ENCODE data around the gene VPS9D1. TPM values are rescaled to one million over a fixed set of nuclear protein-coding genes. Genes with fewer than 3 reads are reported as not detected.
A peak's percentile ranks its signal among the peaks of the same experiment; 100 is the strongest.

VPS9D1 gene
- total and polyA plus RNA-seq, 10 of the 15 experiments (the other 5 are each of a cell fraction or from before 2014, with no cell fraction given), result 0.65 to 4.2 (median 1.1) TPM

DNA sequence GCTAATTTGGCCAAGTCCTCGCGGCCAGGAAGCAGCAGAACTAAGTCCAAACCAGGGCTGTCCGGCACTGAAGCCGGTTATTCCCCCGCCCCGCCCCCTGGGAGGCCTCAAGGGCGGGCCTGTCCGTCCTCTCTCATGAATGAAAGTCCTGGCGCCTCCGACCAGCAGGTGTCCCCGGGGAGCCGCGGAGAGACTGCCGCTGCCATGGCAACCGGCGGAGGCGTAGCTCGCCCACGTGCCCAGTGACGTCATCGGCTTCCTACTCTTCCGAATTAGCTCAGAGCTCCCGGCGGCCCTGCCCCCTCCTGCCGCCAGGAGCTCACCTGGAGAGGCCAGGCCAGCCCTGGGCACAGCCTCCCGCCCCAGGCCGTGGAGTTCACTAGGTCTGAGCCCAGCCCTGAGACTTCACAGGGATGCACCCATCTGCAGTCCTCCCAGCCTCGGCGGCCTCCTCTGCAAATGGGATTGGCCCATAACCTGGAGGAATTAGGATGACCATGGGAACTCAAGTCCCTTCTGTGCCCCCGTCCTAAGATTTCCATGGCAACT is 20.5 kb downstream of the VPS9D1 start (continued):
- TF ChIP-seq ZBTB4 (CRISPR knock-in tag; IDR thresholded peaks at IDR 0.05) (peak; percentile 58; the same call in 1 of the 2 replicates), SRF (IDR thresholded peaks at IDR 0.05; ENCODE audit: low read depth in 2 of 2, low read length in 2 of 2) (peak in 1 of 2 experiments; percentile 29; a peak in 1 of 4 replicates), PKNOX1 (IDR thresholded peaks at IDR 0.05) (peak; percentile 82), FOXM1 (IDR thresholded peaks at IDR 0.05; ENCODE audit: low read depth, low read length) (no peak), CEBPB (IDR thresholded peaks at IDR 0.05; ENCODE audit: borderline replicate concordance in 1 of 2, low read depth in 2 of 2, low read length in 2 of 2) (no peak), ZNF687 (IDR thresholded peaks at IDR 0.05) (no peak), STAT1 (conservative IDR thresholded peaks at IDR 0.05) (0 out of 2 replicates have a peak, but pooled peaks have one; percentile 49), TBL1XR1 (IDR thresholded peaks at IDR 0.05; ENCODE audit: low read depth, low read length) (peak; percentile 51; the same call in 1 of the 2 replicates), ESRRA (IDR thresholded peaks at IDR 0.05; ENCODE audit: low read length) (peak; percentile 49; the same call in 1 of the 2 replicates), NFYB (IDR thresholded peaks at IDR 0.05; ENCODE audit: insufficient read depth, low read depth, low read length) (no peak), POLR2A (IDR thresholded peaks at IDR 0.05; ENCODE audit: low read depth, low read length) (no peak; the same call in none of the 2 replicates), JUNB (IDR thresholded peaks at IDR 0.05) (peak; percentile 30; the same call in 1 of the 2 replicates)
- TF ChIP-seq, protein P1, sequence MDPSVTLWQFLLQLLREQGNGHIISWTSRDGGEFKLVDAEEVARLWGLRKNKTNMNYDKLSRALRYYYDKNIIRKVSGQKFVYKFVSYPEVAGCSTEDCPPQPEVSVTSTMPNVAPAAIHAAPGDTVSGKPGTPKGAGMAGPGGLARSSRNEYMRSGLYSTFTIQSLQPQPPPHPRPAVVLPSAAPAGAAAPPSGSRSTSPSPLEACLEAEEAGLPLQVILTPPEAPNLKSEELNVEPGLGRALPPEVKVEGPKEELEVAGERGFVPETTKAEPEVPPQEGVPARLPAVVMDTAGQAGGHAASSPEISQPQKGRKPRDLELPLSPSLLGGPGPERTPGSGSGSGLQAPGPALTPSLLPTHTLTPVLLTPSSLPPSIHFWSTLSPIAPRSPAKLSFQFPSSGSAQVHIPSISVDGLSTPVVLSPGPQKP (IDR thresholded peaks at IDR 0.05; ENCODE audit: low read depth, low read length), result peak; percentile 38; the same call in 1 of the 2 replicates
- TF ChIP-seq, protein P2, sequence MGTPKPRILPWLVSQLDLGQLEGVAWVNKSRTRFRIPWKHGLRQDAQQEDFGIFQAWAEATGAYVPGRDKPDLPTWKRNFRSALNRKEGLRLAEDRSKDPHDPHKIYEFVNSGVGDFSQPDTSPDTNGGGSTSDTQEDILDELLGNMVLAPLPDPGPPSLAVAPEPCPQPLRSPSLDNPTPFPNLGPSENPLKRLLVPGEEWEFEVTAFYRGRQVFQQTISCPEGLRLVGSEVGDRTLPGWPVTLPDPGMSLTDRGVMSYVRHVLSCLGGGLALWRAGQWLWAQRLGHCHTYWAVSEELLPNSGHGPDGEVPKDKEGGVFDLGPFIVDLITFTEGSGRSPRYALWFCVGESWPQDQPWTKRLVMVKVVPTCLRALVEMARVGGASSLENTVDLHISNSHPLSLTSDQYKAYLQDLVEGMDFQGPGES (IDR thresholded peaks at IDR 0.05), result no peak
- TF ChIP-seq, protein P3, sequence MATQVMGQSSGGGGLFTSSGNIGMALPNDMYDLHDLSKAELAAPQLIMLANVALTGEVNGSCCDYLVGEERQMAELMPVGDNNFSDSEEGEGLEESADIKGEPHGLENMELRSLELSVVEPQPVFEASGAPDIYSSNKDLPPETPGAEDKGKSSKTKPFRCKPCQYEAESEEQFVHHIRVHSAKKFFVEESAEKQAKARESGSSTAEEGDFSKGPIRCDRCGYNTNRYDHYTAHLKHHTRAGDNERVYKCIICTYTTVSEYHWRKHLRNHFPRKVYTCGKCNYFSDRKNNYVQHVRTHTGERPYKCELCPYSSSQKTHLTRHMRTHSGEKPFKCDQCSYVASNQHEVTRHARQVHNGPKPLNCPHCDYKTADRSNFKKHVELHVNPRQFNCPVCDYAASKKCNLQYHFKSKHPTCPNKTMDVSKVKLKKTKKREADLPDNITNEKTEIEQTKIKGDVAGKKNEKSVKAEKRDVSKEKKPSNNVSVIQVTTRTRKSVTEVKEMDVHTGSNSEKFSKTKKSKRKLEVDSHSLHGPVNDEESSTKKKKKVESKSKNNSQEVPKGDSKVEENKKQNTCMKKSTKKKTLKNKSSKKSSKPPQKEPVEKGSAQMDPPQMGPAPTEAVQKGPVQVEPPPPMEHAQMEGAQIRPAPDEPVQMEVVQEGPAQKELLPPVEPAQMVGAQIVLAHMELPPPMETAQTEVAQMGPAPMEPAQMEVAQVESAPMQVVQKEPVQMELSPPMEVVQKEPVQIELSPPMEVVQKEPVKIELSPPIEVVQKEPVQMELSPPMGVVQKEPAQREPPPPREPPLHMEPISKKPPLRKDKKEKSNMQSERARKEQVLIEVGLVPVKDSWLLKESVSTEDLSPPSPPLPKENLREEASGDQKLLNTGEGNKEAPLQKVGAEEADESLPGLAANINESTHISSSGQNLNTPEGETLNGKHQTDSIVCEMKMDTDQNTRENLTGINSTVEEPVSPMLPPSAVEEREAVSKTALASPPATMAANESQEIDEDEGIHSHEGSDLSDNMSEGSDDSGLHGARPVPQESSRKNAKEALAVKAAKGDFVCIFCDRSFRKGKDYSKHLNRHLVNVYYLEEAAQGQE (IDR thresholded peaks at IDR 0.05; ENCODE audit: low read depth, low read length), result no peak

All from GM12878 (cell line).